B cell (primary cell): ENCODE data around the gene ESYT2. TPM values are rescaled to one million over a fixed set of nuclear protein-coding genes. Genes with fewer than 3 reads are reported as not detected.

Source experiments
- ATAC-seq: fragments of 200-7000 bp; cut with Tn5 transposase; one replicate; pipeline ENCODE4 v1.10.0; 2021; ENCODE audit warnings: low read depth, mild to moderate bottlenecking, moderate number of reproducible peaks, moderate library complexity
- CTCF ChIA-PET: fragments of 350-600 bp; sonication (Branson Sonifier 250); formaldehyde crosslinking; loops from one replicate; lab custom pipeline; 2021; ENCODE audit warnings: antibody characterized with exemption, inconsistent platforms; lab: Charles Lee
- POLR2A ChIA-PET: fragments of 350-600 bp; sonication (Branson Sonifier 250); formaldehyde crosslinking; loops from one replicate; lab custom pipeline; 2021; ENCODE audit warnings: antibody characterized with exemption; lab: Charles Lee
- DNase-seq: peaks from one replicate; pipeline ENCODE4 v3.0.0; 2013
- H2AFZ ChIP-seq: 2 replicates; pipeline ENCODE4 v1.6.1; 2012; ENCODE audit warnings: mild to moderate bottlenecking, low read depth, low read length; ENCODE audit not compliant: insufficient read depth, poor library complexity, severe bottlenecking
- H3K27ac ChIP-seq, 2 donors: 1 replicate in 1 of 2; 2 replicates in 1 of 2; pipeline ENCODE4 v1.5.1; 2012 to 2013; ENCODE audit warnings: low read length in 2 of 2, mild to moderate bottlenecking in 2 of 2, moderate library complexity in 1 of 2
- H3K27me3 ChIP-seq, 4 experiments: fragments of 200-600 bp in 1 of 4; sonication (generic) in 1 of 4; replicated peaks in 1 of 4; 1 replicate in 2 of 4; 2 replicates in 2 of 4; pipeline versions ENCODE4 v1.6.1 to v1.7.0; 2013 to 2016; ENCODE audit warnings: low read length in 3 of 4, mild to moderate bottlenecking in 2 of 4, mixed read lengths in 1 of 4, moderate library complexity in 1 of 4; ENCODE audit not compliant: insufficient read depth in 4 of 4, control insufficient read depth in 3 of 4; ENCODE audit errors: control extremely low read depth in 1 of 4
- H3K36me3 ChIP-seq, 2 experiments: replicated peaks in 1 of 2; 1 replicate in 1 of 2; 2 replicates in 1 of 2; pipeline versions ENCODE4 v1.6.1 to v1.7.1; 2013; ENCODE audit warnings: low read length in 1 of 2; ENCODE audit not compliant: insufficient read depth in 2 of 2, control insufficient read depth in 1 of 2; ENCODE audit errors: control extremely low read depth in 1 of 2, extremely low read depth in 1 of 2
- H3K4me1 ChIP-seq, 2 donors: fragments of 200-600 bp in 1 of 2; sonication (generic) in 1 of 2; 1 replicate in 1 of 2; 2 replicates in 1 of 2; pipeline versions ENCODE4 v1.5.1 to v1.6.1; 2013 to 2017; ENCODE audit warnings: low read length in 2 of 2; ENCODE audit not compliant: control insufficient read depth in 2 of 2, insufficient read depth in 2 of 2
- H3K4me2 ChIP-seq: replicated peaks from 2 replicates; pipeline ENCODE3; 2012; ENCODE audit warnings: mild to moderate bottlenecking, low read depth, low read length; ENCODE audit not compliant: poor library complexity, severe bottlenecking
- H3K4me3 ChIP-seq, 5 experiments: fragments of 200-600 bp in 1 of 5; sonication (generic) in 1 of 5; 1 replicate in 3 of 5; 2 replicates in 2 of 5; pipeline versions ENCODE4 v1.5.1 to v1.7.0; 2011 to 2016; ENCODE audit warnings: low read length in 4 of 5, mild to moderate bottlenecking in 4 of 5, low read depth in 2 of 5, control low read depth in 1 of 5, moderate library complexity in 1 of 5; ENCODE audit not compliant: insufficient read depth in 1 of 5; ENCODE audit errors: control extremely low read depth in 1 of 5, extremely low read depth in 1 of 5
- H3K79me2 ChIP-seq: fragments of 200-600 bp; sonication (generic); one replicate; pipeline ENCODE4 v1.6.0; 2016; ENCODE audit warnings: low read length; ENCODE audit not compliant: control insufficient read depth, insufficient read depth
- H3K9ac ChIP-seq: fragments of 200-600 bp; sonication (generic); 2 replicates; pipeline ENCODE4 v1.6.1; 2017; ENCODE audit warnings: mild to moderate bottlenecking, low read length, moderate library complexity
- H3K9me3 ChIP-seq, 3 donors: one replicate each; pipeline versions ENCODE4 v1.6.1 to v1.7.1; 2013; ENCODE audit warnings: low read length in 2 of 3; ENCODE audit not compliant: control insufficient read depth in 2 of 3, insufficient read depth in 1 of 3; ENCODE audit errors: control extremely low read depth in 1 of 3
- H4K20me1 ChIP-seq: 2 replicates; pipeline ENCODE4 v1.6.0; 2012; ENCODE audit warnings: mild to moderate bottlenecking, low read length; ENCODE audit not compliant: insufficient read depth, control insufficient read depth, poor library complexity, severe bottlenecking
- H3K27ac Mint-ChIP-seq: one replicate; pipeline ENCODE4 v1.8.0; 2021; ENCODE audit warnings: mixed read lengths
- H3K27me3 Mint-ChIP-seq: one replicate; pipeline ENCODE4 v1.8.0; 2021; ENCODE audit warnings: mixed read lengths
- H3K4me1 Mint-ChIP-seq: one replicate; pipeline ENCODE4 v1.8.0; 2021; ENCODE audit warnings: mixed read lengths
- H3K4me3 Mint-ChIP-seq: one replicate; pipeline ENCODE4 v1.8.0; 2021; ENCODE audit warnings: mixed read lengths
- H3K9me3 Mint-ChIP-seq: one replicate; pipeline ENCODE4 v1.8.0; 2022; ENCODE audit warnings: mixed read lengths; ENCODE audit not compliant: insufficient read depth
- EZH2 ChIP-seq: IDR thresholded peaks from 2 replicates; pipeline ENCODE4 v1.6.1; 2012; ENCODE audit warnings: borderline replicate concordance, low read depth, mild to moderate bottlenecking, moderate library complexity, low read length; ENCODE audit not compliant: insufficient read depth, poor library complexity, severe bottlenecking
- WGBS: methylation state at CpG from one replicate; pipeline ENCODE4 v1.1.5; 2013; ENCODE audit warnings: missing lambda C conversion rate; ENCODE audit not compliant: insufficient coverage; 5-methylcytosine and 5-hydroxymethylcytosine counted together
- intact Hi-C: fragments of 100-400 bp; cut with micrococcal nuclease; formaldehyde crosslinking; loops from one replicate; pipeline ENCODE4 v1.10.0; 2022
- polyA plus RNA-seq: library from polyadenylated mRNA; depleted of rRNA; stranded (reverse); fragments of >200 nt; gene quantifications from 2 replicates; pipeline ENCODE4 v1.2.3, GENCODE V29; 2012
- total RNA-seq, 2 donors: library from RNA; stranded (reverse); fragments of 120-200 nt in 1 of 2; gene quantifications; 1 replicate in 1 of 2; 2 replicates in 1 of 2; pipeline versions ENCODE4 v1.2.3 to v1.2.4, GENCODE V29; 2013 to 2022
- TF ChIP-seq, protein P1 (sequence below): fragments of 200-600 bp; IDR thresholded peaks from one replicate; pipeline ENCODE4 v1.8.0; 2022; ENCODE audit warnings: antibody characterized with exemption, mild to moderate bottlenecking

ESYT2 gene
- total and polyA plus RNA-seq, 2 donors (not counting 1 experiment from before 2014, with no cell fraction given) = 12.0 to 34.2 TPM

- intact Hi-C loops = no loop called here
- no peaks in the 10 kb centered on the region for H4K20me1 ChIP-seq
- H3K4me2 ChIP-seq = no peak overlapping the region
- H2AFZ ChIP-seq = no peak overlapping the region
- no peak overlapping the region for H3K9ac ChIP-seq
- Mint-ChIP-seq H3K9me3 (no peaks in the 10 kb centered on the region), H3K4me3 (no peak overlapping the region), H3K4me1 (no peaks in the 10 kb centered on the region), H3K27ac (no peak overlapping the region), H3K27me3 (no peaks in the 10 kb centered on the region)
- POLR2A ChIA-PET = no interaction called here
- H3K9me3 ChIP-seq = no peaks in the 10 kb centered on the region
- TF ChIP-seq, protein P1, sequence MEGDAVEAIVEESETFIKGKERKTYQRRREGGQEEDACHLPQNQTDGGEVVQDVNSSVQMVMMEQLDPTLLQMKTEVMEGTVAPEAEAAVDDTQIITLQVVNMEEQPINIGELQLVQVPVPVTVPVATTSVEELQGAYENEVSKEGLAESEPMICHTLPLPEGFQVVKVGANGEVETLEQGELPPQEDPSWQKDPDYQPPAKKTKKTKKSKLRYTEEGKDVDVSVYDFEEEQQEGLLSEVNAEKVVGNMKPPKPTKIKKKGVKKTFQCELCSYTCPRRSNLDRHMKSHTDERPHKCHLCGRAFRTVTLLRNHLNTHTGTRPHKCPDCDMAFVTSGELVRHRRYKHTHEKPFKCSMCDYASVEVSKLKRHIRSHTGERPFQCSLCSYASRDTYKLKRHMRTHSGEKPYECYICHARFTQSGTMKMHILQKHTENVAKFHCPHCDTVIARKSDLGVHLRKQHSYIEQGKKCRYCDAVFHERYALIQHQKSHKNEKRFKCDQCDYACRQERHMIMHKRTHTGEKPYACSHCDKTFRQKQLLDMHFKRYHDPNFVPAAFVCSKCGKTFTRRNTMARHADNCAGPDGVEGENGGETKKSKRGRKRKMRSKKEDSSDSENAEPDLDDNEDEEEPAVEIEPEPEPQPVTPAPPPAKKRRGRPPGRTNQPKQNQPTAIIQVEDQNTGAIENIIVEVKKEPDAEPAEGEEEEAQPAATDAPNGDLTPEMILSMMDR = no peak
- TF ChIP-seq EZH2 = no peak
- H3K79me2 ChIP-seq = no peaks in the 10 kb centered on the region
- H3K27ac ChIP-seq = no peak overlapping the region
- peaks cover 0 to 26% of the 10 kb centered on the region in 2 experiments for H3K36me3 ChIP-seq
- H3K27me3 ChIP-seq = no peaks in the 10 kb centered on the region
- DNase-seq = no peak
- no peaks in the 10 kb centered on the region for H3K4me1 ChIP-seq
- H3K4me3 ChIP-seq = no peak overlapping the region
- 100% methylated on average over 1 of the region's 3 CpGs for WGBS
- ATAC-seq = no peak
- CTCF ChIA-PET = no interaction called here
These were observed 77.6 kb downstream of the ESYT2 start for GRCh38 chr7:158751751-158752150.

GRCh38 chr7:158751199-158751598, 78.1 kb downstream of the ESYT2 start:
- no peaks in the 10 kb centered on the region for H3K9me3 ChIP-seq
- H3K27ac ChIP-seq = no peak overlapping the region
- no peak overlapping the region for H3K9ac ChIP-seq
- DNase-seq (no peak), ATAC-seq (no peak)
- H3K36me3 ChIP-seq = peaks cover 0 to 29% of the 10 kb centered on the region in 2 experiments
- TF ChIP-seq EZH2 = no peak
- TF ChIP-seq, protein P1 = no peak
- Mint-ChIP-seq H3K27ac (no peak overlapping the region), H3K9me3 (no peaks in the 10 kb centered on the region), H3K4me3 (no peak overlapping the region), H3K27me3 (no peaks in the 10 kb centered on the region), H3K4me1 (no peaks in the 10 kb centered on the region)
- H3K4me2 ChIP-seq = no peak overlapping the region
- H3K79me2 ChIP-seq = no peaks in the 10 kb centered on the region
- CTCF ChIA-PET = no interaction called here
- H2AFZ ChIP-seq = no peak overlapping the region
- H3K4me1 ChIP-seq = no peaks in the 10 kb centered on the region
- intact Hi-C loops = no loop called here
- H3K27me3 ChIP-seq = no peaks in the 10 kb centered on the region
- H3K4me3 ChIP-seq = no peak overlapping the region
- H4K20me1 ChIP-seq = no peaks in the 10 kb centered on the region
- POLR2A ChIA-PET = no interaction called here
- no CpG with 5 or more reads among the region's 2 CpGs for WGBS
